HepG2 (cell line): ENCODE measurements around the gene SPIRE1.

Experiments
- BHLHE40 ChIP-seq: IDR thresholded peaks from 2 replicates; pipeline ENCODE4 v1.6.1; 2011; ENCODE audit warnings: low read length, improper control_type of control experiment
- JUND ChIP-seq: sonication (generic); formaldehyde crosslinking; IDR thresholded peaks from 2 replicates; pipeline ENCODE4 v1.8.0; 2022; ENCODE audit warnings: mild to moderate bottlenecking, missing genetic modification reagents
- NFE2L1 ChIP-seq: sonication (generic); formaldehyde crosslinking; IDR thresholded peaks from 2 replicates; pipeline ENCODE4 v1.4.0; 2020; ENCODE audit warnings: missing genetic modification reagents, mild to moderate bottlenecking, borderline replicate concordance
- ZNF317 ChIP-seq: sonication (generic); formaldehyde crosslinking; IDR thresholded peaks from 2 replicates; pipeline ENCODE4 v1.5.0; 2020; ENCODE audit warnings: mild to moderate bottlenecking, missing genetic modification reagents
- TF ChIP-seq, protein P1 (sequence below): sonication (generic); formaldehyde crosslinking; IDR thresholded peaks from 2 replicates; pipeline ENCODE4 v1.5.0; 2020; ENCODE audit warnings: mild to moderate bottlenecking, missing genetic modification reagents, moderate library complexity
- TF ChIP-seq, protein P2 (sequence below): sonication (generic); formaldehyde crosslinking; IDR thresholded peaks from 2 replicates; pipeline ENCODE4 v1.4.0; 2020; ENCODE audit warnings: mild to moderate bottlenecking, missing genetic modification reagents

DNA sequence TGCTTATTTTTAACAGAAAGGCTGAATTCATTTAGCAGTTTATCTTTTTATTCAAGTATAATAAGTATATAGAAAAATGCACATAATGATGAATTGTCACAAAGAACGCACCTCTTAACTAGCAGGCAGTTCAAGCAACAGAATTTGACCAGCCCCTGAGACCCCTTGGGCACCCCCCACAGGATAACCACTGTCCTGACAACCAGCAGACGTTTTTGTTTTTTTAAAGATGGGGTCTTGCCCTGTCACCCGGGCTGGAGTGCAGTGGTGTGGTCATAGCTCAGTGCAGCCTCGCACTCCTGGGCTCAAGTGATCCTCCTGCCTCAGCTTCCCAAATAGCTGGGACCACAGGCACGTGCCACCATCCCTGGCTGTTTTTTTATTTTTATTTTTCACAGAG, 236.2 kb downstream of the SPIRE1 start:
- TF ChIP-seq, protein P1, sequence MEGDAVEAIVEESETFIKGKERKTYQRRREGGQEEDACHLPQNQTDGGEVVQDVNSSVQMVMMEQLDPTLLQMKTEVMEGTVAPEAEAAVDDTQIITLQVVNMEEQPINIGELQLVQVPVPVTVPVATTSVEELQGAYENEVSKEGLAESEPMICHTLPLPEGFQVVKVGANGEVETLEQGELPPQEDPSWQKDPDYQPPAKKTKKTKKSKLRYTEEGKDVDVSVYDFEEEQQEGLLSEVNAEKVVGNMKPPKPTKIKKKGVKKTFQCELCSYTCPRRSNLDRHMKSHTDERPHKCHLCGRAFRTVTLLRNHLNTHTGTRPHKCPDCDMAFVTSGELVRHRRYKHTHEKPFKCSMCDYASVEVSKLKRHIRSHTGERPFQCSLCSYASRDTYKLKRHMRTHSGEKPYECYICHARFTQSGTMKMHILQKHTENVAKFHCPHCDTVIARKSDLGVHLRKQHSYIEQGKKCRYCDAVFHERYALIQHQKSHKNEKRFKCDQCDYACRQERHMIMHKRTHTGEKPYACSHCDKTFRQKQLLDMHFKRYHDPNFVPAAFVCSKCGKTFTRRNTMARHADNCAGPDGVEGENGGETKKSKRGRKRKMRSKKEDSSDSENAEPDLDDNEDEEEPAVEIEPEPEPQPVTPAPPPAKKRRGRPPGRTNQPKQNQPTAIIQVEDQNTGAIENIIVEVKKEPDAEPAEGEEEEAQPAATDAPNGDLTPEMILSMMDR (CRISPR knock-in tag): no peak
- TF ChIP-seq, protein P2, sequence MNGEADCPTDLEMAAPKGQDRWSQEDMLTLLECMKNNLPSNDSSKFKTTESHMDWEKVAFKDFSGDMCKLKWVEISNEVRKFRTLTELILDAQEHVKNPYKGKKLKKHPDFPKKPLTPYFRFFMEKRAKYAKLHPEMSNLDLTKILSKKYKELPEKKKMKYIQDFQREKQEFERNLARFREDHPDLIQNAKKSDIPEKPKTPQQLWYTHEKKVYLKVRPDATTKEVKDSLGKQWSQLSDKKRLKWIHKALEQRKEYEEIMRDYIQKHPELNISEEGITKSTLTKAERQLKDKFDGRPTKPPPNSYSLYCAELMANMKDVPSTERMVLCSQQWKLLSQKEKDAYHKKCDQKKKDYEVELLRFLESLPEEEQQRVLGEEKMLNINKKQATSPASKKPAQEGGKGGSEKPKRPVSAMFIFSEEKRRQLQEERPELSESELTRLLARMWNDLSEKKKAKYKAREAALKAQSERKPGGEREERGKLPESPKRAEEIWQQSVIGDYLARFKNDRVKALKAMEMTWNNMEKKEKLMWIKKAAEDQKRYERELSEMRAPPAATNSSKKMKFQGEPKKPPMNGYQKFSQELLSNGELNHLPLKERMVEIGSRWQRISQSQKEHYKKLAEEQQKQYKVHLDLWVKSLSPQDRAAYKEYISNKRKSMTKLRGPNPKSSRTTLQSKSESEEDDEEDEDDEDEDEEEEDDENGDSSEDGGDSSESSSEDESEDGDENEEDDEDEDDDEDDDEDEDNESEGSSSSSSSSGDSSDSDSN (CRISPR knock-in tag): no peak
- TF ChIP-seq NFE2L1 (CRISPR knock-in tag) (no peak), ZNF317 (CRISPR knock-in tag) (no peak), BHLHE40 (no peak), JUND (CRISPR knock-in tag) (no peak)
